Adipose tissue (tissue), 3 donors: ENCODE results near the gene NUDT22. TPM values are rescaled to one million over a fixed set of nuclear protein-coding genes. Genes with fewer than 3 reads are reported as not detected.
A peak's percentile ranks its signal among the peaks of the same experiment; 100 is the strongest.

Source experiments
- H3K27ac ChIP-seq: one replicate; pipeline ENCODE4 v1.5.1; 2013; ENCODE audit warnings: low read depth, low read length
- WGBS, 3 donors: extraction: QIAGEN DNeasy Blood & Tissue Kit; methylation state at CpG; one replicate each; pipeline ENCODE4 v1.1.7; 2013; 5-methylcytosine and 5-hydroxymethylcytosine counted together
- polyA plus RNA-seq, 3 donors: library from polyadenylated mRNA; stranded (reverse); fragments of 200-250 nt; gene quantifications; one replicate each; pipeline ENCODE4 v1.2.3, GENCODE V29; 2013
- donor health status: healthy with polysubstance abuse.
- donor health status: Bipolar disorder and iron deficiency.
- donor health status: healthy.

The NUDT22 gene
- polyA plus RNA-seq, 3 donors = 42.5 to 51.3 (median 49.4) TPM

DNA sequence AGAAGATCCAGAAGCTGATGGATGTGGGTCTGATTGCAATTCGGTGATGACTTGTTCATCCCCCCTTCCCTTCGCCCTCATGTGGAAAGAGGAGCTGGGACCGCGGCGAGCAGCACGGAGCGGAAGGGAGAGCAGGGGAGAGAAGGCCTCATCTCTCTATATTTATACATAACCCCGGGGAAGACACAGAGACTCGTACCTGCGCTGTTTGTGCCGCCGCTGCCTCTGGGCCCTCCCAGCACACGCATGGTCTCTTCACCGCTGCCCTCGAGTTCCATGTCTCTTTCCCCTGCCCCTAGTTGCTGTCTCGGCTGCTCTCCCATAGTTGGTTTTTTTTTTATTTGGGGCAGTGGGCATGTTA is 22.0 kb upstream of the NUDT22 start:
- 79 to 87% (median 82%) methylated on average over 16 of the region's 16 CpGs for WGBS, 3 donors
- no peak overlapping the region for H3K27ac ChIP-seq

DNA sequence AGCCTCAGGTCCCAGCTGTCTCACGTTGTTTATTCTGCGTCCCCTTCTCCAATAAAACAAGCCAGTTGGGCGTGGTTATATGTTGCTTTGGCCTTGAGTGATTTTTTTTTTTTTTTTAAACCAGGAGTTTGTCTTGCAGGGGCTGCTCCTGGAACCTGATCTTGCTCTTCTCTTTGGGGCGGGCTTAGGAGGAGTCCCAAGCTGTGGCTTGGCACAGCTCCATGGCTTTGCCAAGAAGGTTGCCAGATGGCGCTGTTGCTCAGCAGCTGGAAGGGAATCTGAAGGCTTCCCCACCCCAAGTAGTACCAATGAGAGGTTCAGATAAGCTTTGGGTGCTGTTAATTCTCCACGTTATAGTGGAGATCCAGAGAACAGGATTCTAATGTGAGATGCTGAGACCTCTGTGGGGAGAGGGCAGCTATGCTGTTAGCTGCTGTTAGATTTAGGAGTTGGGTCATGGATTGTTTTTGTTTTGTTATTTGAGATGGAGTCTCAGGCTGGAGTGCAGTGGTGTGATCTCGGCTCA is 21.5 kb upstream of the NUDT22 start:
- WGBS, 3 donors = 25 to 34% (median 28%) methylated on average over 7 of the region's 7 CpGs
- H3K27ac ChIP-seq = no peak overlapping the region

DNA sequence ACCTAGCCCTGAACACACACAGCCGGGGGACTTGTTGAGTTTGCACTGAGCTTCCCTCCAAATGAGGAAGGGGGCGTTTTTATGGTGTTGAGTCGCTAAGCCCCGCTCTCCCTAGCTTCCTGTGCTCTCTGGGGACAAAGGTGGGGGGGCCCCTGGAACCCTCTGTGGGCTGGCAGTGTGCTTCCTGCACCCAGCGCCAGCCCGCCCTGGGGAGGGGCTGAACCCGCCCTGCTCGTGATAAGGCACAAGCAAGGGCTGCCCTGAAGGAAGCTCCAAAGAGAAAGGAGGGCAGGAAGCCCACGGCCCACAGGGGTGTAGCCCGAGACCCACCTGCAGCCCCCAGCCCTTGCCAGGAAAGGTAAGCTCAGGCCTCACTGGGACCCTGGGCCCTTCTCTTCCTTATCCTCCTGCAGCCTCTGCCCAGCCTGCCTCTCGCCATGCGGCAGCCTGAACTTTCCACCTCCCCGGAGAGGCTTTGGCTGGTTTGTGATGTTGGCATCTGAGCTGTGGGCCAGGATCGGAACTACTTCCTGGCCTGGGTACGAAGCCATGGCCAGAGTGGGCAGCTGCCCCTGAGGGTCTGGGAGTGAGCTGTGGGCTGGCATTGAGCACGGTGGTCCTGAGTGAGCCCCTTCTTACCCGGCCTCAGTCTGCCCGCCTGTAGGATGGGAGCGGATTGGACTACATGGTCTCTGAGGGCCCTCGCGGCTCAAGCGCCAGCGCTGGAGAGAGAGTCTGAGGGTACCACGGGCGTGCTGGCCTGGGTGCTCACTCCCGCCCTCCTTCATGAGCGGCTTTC is 19.4 kb upstream of the NUDT22 start, which contains the start of gene FERMT3:
TSS of gene FERMT3 (plus strand) at position 265 of the 799 bp plus-strand sequence. CDS start 644 bp downstream, outside the sequence.
- 46 to 84% (median 58%) methylated on average over 26 to 27 of the region's 27 CpGs for WGBS, 3 donors
- peak within 1 kb of the TSS; percentile 74 for H3K27ac ChIP-seq

DNA sequence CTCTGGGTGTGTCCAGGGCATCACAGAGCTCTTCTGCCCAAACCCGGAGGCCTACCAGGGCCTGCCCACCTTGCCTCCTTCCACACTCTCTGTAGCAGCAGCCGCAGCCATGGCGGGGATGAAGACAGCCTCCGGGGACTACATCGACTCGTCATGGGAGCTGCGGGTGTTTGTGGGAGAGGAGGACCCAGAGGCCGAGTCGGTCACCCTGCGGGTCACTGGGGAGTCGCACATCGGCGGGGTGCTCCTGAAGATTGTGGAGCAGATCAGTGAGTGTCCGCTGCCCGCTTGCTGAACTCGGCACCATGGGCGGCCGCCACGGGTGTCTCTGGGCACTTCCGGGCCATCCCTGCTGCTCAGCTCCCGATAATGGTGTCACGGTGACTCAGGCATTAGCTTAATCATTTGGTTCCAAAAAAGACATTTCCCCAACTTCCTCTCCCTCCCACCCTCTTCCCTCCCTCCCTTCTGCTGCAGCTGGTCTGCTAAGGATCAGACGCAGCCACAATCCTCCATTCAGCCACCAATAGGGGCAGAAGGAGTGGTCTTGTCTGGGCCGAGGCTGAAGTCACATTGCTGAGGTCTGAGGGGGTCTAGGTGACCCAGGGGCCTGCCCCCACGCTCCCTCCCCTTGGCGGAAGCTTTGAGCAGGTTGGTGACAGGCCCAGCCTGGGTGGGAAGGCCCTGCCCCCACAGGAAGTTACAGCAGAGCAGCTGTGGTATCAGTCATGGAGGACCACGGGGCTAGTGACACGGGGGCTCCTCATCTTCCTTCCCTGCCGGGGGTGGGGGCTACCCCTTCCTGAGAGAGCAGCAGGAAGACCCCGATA is 18.6 kb upstream of the NUDT22 start:
- peak overlapping the region; percentile 74 for H3K27ac ChIP-seq
- WGBS, 3 donors = 23 to 61% (median 27%) methylated on average over 27 to 30 of the region's 30 CpGs

DNA sequence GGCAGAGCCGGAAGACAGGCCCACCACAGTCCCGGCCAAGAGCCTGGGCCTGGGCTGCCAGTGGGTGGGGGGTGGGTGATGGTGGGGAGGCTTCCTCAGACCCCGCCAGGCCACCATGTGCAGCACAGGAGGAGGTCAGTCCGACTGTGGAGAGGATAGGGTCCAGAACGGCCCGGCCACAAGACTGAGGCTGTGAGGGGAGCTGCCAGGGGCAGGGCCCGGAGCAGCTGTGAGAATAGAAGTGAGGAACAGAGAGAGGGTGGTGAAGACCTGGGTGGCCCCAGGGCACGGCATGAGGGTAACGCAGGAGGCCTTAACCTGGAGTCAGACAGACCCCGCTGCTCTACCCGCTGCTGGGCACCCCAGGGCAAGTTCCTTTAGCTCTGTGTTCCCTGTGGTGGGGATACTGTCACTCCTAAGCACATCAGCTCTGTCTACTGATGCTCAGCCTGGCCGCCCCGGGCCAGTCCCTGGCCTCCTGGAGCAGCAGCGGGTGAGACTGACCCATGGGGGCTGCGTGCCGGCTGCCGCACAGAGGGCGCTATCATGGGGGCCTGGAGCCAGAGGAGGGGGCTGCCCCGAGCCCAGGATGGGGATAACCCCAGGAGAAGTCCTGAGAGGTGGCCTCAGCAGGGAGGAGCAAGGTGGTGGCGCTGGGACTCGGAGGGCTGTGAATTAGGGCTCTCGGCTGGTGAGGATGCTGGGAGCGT is 17.8 kb upstream of the NUDT22 start:
- H3K27ac ChIP-seq = no peak overlapping the region
- WGBS, 3 donors = 65 to 89% (median 66%) methylated on average over 23 of the region's 23 CpGs

DNA sequence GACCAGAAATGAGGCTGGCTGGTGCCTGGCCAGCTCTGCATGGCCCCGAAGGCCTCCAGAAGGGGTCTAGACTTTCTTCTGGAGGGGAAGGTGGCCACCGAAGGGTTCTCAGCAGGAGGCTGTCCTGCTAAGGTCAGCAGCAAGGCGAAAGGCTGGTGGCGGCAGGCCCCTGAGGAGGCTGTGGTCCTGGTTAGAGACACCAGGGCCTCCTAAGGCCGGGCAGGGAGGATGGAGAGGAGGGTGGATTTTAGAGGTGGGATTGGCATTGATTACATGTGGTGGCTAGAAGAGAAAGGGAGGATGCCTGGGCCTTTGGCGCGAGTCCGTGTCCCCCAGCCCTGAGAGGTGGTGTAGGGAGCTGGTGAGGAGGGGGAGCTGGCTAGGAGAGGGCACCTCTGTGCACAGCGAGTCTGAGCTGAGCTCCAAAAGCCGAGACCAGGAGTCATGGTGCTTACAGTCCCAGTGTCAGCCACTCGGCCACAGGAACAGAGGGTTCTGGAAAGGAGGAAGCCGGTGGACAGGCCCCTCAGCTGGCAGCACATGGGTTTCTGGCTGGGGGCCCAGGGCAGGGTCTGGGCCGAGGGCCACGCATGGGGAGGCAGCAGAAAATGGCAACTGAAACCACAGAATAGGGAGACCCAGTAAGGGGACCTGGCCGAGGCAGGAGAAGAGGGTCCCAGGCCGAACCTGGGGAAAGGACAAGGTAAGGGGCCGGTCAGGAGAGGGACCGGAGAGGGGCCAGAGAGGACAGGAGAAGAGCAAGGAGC is 17.1 kb upstream of the NUDT22 start:
- 78 to 89% (median 80%) methylated on average over 18 of the region's 18 CpGs for WGBS, 3 donors
- H3K27ac ChIP-seq = no peak overlapping the region

DNA sequence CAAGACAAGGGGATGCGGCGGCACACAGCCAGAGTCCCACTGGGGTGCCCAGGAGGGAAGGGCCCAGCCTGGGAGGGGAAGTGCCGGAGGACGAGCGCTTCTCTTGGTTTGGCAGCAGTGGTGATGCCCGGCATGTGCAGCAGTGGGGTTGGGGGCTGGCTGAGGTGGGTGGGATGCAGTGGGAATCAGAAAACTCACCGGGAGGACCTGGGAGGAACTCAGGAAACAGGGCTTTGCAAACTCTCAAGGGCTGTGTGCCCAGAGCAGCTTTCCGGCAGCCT is 16.6 kb upstream of the NUDT22 start:
- H3K27ac ChIP-seq = no peak overlapping the region
- WGBS, 3 donors = 81 to 86% (median 83%) methylated on average over 8 of the region's 8 CpGs

DNA sequence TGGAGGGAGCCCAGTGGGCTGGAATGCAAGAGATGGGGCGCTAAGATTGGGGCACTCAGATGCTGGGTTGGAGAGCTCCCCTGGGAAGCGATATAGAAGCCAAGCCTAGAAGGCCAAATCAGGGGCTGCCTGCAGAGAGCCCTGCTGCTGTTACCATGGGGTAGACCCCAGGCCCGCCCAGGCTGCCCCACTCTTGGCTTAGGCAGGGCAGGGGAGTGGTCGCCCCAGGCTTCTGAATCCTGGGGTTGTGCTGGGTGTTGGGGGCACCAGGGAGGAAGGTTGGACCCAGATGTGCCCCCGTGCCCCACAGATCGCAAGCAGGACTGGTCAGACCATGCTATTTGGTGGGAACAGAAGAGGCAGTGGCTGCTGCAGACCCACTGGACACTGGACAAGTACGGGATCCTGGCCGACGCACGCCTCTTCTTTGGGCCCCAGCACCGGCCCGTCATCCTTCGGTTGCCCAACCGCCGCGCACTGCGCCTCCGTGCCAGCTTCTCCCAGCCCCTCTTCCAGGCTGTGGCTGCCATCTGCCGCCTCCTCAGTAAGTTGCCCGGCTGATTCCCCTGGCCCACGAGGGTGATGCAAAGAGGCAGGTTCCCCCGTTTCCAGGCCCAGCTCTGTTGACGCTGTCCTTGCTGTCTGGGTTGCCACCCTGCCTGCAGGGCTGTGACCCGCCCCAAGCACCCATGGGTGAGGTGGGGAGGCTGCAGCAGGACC is 15.6 kb upstream of the NUDT22 start:
- 92 to 96% (median 93%) methylated on average over 18 to 24 of the region's 24 CpGs for WGBS, 3 donors
- H3K27ac ChIP-seq = no peak overlapping the region

DNA sequence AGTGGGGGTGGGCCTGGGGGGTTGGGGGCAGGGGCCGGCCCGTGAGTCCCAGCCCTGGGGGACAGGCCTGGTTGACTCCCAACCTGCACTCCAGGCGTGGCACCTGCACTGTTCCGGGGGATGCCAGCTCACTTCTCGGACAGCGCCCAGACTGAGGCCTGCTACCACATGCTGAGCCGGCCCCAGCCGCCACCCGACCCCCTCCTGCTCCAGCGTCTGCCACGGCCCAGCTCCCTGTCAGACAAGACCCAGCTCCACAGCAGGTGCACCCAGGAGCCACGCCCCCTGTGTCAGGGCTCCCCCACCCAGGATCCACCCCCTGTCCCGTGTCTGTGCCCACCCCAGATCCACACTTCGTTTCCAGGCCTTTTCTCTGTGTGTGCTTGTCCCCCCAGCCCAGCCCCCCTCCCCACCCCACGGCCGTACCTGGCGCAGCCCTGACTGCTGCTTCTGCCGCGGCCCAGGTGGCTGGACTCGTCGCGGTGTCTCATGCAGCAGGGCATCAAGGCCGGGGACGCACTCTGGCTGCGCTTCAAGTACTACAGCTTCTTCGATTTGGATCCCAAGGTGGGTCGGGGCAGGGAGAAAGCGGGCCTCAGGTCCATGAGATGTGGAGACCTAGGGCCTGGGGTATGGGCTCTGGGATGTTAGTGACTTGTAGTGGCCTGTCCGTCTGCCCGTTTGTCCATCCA is 14.7 kb upstream of the NUDT22 start:
- WGBS, 3 donors = 87 to 91% (median 88%) methylated on average over 28 to 30 of the region's 30 CpGs
- no peak overlapping the region for H3K27ac ChIP-seq

DNA sequence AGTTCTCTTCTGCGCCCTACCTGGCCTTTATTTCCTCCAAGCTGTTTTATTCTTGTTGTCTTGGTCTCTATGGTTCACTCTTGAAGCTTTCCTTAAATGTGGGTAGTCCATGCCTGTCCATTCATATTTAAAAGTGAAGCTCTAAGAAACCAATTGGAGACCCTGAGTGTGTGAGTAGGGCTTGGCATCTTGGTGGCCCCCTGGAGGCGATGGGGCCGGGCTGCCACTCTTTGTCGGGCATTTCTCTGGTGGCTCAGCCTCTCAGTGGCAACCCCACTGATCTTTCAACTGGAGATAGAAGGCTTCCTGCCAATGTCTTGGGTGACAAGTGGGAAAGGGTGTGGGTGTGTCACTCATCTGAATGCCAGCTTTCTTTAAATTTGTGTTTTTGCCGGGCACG is 9.2 kb upstream of the NUDT22 start:
- H3K27ac ChIP-seq = no peak overlapping the region
- 89 to 91% (median 90%) methylated on average over 6 of the region's 6 CpGs for WGBS, 3 donors

DNA sequence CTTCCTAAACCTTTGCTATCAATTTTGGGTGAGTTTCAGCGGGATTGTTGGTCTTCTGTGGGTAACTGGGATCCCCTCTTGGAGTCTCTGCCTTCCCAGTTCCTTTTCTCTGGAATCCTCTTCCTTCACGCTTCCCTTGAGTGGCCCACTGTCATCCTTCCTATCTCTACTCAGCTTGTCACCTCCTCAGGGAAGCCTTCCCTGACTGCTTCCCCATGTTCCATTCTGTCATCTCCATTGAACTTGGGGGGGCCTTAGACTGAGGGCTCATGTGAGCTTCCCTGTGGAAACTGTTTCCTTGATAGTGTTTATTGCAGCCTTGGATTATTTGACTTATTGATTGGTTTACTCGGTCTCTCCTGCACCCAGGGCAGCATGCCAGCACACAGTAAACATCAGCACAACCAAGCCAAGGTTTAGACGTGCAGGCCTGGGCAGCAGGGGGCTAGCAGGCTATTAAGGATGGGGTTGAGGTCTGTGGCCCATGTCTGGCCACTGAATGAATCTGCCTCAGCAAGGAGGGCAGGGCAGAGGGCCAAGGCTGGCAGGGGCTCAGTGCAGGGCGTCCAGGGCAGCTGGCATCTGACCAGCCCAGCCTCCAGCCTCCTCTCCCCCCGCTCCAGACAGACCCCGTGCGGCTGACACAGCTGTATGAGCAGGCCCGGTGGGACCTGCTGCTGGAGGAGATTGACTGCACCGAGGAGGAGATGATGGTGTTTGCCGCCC is 7.3 kb upstream of the NUDT22 start:
- WGBS, 3 donors = 22 to 82% (median 81%) methylated on average over 9 to 11 of the region's 11 CpGs

DNA sequence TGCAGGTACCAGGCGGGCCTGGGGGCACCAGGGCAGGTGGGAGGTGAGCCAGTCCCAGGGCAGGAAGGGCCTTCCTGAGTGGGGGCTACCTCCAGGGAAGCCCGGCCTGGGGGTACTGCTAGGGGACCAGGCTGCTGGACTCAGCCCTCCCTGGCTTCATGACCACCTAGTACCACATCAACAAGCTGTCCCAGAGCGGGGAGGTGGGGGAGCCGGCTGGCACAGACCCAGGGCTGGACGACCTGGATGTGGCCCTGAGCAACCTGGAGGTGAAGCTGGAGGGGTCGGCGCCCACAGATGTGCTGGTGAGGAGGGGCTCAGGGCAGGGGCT is 6.8 kb upstream of the NUDT22 start:
- 60 to 87% (median 87%) methylated on average over 7 of the region's 7 CpGs for WGBS, 3 donors
- no peak overlapping the region for H3K27ac ChIP-seq

More for the DNA sequence above, 7.3 kb upstream of the NUDT22 start:
- no peak overlapping the region for H3K27ac ChIP-seq

DNA sequence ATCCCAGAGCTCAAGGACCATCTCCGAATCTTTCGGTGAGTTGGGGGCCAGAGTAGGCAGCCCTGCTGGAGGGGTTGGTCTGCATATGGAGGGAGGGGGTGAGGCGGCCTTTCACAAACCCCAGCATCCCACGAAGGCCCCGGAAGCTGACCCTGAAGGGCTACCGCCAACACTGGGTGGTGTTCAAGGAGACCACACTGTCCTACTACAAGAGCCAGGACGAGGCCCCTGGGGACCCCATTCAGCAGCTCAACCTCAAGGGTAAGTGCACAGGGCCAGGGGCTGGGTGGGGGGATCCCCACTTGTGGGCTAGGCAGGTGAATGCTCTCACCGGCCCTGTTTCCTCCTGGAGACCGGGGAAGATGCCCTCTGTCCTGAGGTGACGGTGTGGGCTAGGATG is 6.3 kb upstream of the NUDT22 start:
- H3K27ac ChIP-seq = no peak overlapping the region
- 88 to 92% (median 89%) methylated on average over 10 of the region's 10 CpGs for WGBS, 3 donors

DNA sequence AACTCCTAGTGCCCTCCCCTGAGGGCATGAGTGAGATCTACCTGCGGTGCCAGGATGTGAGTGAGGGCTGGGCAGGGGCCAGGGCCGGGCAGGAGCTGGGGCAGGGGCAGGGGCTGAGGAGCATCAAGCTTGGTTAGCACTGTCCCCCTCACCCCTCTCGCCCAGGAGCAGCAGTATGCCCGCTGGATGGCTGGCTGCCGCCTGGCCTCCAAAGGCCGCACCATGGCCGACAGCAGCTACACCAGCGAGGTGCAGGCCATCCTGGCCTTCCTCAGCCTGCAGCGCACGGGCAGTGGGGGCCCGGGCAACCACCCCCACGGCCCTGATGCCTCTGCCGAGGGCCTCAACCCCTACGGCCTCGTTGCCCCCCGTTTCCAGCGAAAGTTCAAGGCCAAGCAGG is 5.8 kb upstream of the NUDT22 start:
- WGBS, 3 donors = 80 to 94% (median 89%) methylated on average over 12 to 17 of the region's 17 CpGs
- no peak overlapping the region for H3K27ac ChIP-seq

DNA sequence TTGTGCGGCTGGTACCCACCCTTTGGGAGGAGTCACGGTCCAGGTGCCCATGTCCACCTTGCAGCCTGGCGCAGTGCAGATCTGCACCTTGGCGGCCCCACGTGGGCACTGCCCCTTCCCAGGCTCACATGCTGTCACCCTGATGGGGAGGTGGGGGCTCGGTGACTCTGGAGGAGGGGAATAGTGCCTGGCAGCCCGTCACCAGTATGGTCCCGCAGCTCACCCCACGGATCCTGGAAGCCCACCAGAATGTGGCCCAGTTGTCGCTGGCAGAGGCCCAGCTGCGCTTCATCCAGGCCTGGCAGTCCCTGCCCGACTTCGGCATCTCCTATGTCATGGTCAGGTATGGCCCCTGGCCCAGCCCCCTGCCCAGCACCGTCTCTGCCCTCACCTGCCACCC is 5.3 kb upstream of the NUDT22 start:
- 80 to 92% (median 88%) methylated on average over 14 of the region's 14 CpGs for WGBS, 3 donors

DNA sequence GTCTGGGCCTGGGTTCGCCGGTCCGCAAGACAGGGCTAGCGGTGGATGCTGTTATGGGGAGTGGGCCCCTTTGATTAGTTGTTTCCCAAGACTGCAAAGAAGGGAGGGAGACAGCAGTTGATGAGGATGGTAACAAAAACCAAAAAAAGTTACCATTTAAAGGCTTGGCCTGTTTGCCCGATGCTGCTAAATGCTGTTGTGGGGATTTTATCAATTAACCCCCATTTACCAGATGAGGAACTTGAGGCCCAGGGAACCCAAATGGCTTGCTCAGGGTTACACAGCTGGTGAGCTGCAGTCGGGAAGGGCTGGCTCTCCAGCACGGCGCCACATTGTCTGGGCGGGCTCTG is 3.4 kb upstream of the NUDT22 start:
- no peak overlapping the region for H3K27ac ChIP-seq
- WGBS, 3 donors = 67 to 77% (median 69%) methylated on average over 9 of the region's 9 CpGs

More for the DNA sequence above, 5.3 kb upstream of the NUDT22 start:
- no peak overlapping the region for H3K27ac ChIP-seq
